Caco-2 (cell line): Measurements from ENCODE around the gene EXOC6. TPM values are rescaled to one million over a fixed set of nuclear protein-coding genes. Genes with fewer than 3 reads are reported as not detected.

Source experiments
- BruUV-seq: library from RNA; stranded (reverse); fragments of 400-500 nt; replicated peaks from 2 replicates; lab custom pipeline; 2021; lab: Mats Ljungman, UMichigan
- CTCF ChIA-PET: fragments of 300-600 bp; sonication (Branson Sonifier 250); formaldehyde crosslinking; loops from one replicate; lab custom pipeline; 2022; ENCODE audit warnings: antibody characterized with exemption; lab: Charles Lee
- POLR2A ChIA-PET: fragments of 300-600 bp; sonication (Branson Sonifier 250); formaldehyde crosslinking; loops from one replicate; lab custom pipeline; 2022; ENCODE audit warnings: antibody characterized with exemption; lab: Charles Lee
- DNase-seq, 2 experiments: peaks; one replicate each; pipeline versions ENCODE4 v3.0.0 to v3.0.0-alpha.2; 2020 to 2022
- H3K27me3 ChIP-seq: replicated peaks from 2 replicates; pipeline ENCODE4 v1.6.0; 2011; ENCODE audit warnings: low read length; ENCODE audit not compliant: control insufficient read depth, insufficient read depth
- H3K36me3 ChIP-seq: 2 replicates; pipeline ENCODE4 v1.5.1; 2011; ENCODE audit warnings: low read length; ENCODE audit not compliant: control insufficient read depth, insufficient read depth
- H3K4me1 ChIP-seq: fragments of 250-450 bp; sonication (Bioruptor Pico); 2 replicates; pipeline ENCODE4 v1.5.1; 2020; ENCODE audit warnings: mild to moderate bottlenecking
- H3K4me3 ChIP-seq: 2 replicates; pipeline ENCODE4 v1.5.1; 2011; ENCODE audit warnings: low read depth, mild to moderate bottlenecking, control low read depth, low read length
- H3K9me3 ChIP-seq: fragments of 250-450 bp; sonication (Bioruptor Pico); 2 replicates; pipeline ENCODE4 v1.5.1; 2020; ENCODE audit warnings: mild to moderate bottlenecking, moderate library complexity
- H3K27ac Mint-ChIP-seq: one replicate; pipeline ENCODE4 v1.8.0; 2022; ENCODE audit warnings: mixed read lengths; ENCODE audit not compliant: unreplicated experiment
- H3K27me3 Mint-ChIP-seq: one replicate; pipeline ENCODE4 v1.8.0; 2022; ENCODE audit warnings: mixed read lengths; ENCODE audit not compliant: insufficient read depth, unreplicated experiment
- H3K36me3 Mint-ChIP-seq: one replicate; pipeline ENCODE4 v1.8.0; 2022; ENCODE audit warnings: mild to moderate bottlenecking, mixed read lengths; ENCODE audit not compliant: insufficient read depth, unreplicated experiment
- H3K4me1 Mint-ChIP-seq: one replicate; pipeline ENCODE4 v1.8.0; 2022; ENCODE audit warnings: low read depth, mixed read lengths; ENCODE audit not compliant: unreplicated experiment
- H3K4me3 Mint-ChIP-seq: one replicate; pipeline ENCODE4 v1.8.0; 2022; ENCODE audit warnings: mild to moderate bottlenecking, moderate library complexity, mixed read lengths; ENCODE audit not compliant: unreplicated experiment
- H3K9me3 Mint-ChIP-seq: one replicate; pipeline ENCODE4 v1.8.0; 2022; ENCODE audit warnings: mixed read lengths; ENCODE audit not compliant: unreplicated experiment
- intact Hi-C: fragments of 100-400 bp; cut with micrococcal nuclease; formaldehyde crosslinking; loops from one replicate; pipeline ENCODE4 v1.10.0; 2022; ENCODE audit not compliant: unreplicated experiment
- total RNA-seq: library from RNA; stranded (reverse); gene quantifications from 2 replicates; pipeline ENCODE4 v1.2.3, GENCODE V29; 2022
- TF ChIP-seq, protein P1 (sequence below), 2 experiments: fragments of 200-600 bp in 1 of 2; IDR thresholded peaks; 1 replicate in 1 of 2; 2 replicates in 1 of 2; pipeline versions ENCODE4 v1.5.1 to v1.8.0; 2011 to 2022; ENCODE audit warnings: antibody characterized with exemption in 1 of 2, control low read depth in 1 of 2, inconsistent platforms in 1 of 2, low read depth in 1 of 2, low read length in 1 of 2, mild to moderate bottlenecking in 1 of 2, moderate library complexity in 1 of 2; ENCODE audit not compliant: insufficient read depth in 1 of 2, severe bottlenecking in 1 of 2, unreplicated experiment in 1 of 2

The EXOC6 gene
- total RNA-seq, 1 experiment from 2014 or later: 12.5 TPM

DNA sequence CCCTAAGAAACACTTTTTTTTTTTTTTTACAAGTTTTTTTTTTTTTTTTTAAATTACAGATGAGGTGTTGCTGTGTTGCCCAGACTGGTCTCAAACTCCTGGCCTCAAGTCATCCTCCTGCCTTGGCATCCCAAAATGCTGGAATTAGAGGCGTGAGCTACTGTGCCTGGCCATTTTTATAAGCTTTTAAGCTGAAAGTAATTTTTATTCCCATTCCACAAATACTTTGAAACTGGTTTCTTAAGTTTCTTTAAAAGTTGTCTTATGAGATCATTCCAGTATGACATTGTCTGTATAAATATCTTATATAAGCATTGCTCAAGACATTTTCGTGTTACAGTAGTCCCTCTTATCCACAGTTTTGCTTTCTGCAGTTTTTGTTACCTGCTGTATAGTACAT lies 150.9 kb downstream of the EXOC6 start:
- CTCF ChIA-PET: no interaction called here
- no peak for DNase-seq
- Mint-ChIP-seq H3K9me3 (no peaks in the 10 kb centered on the region), H3K27me3 (no peaks in the 10 kb centered on the region), H3K4me3 (no peak overlapping the region), H3K36me3 (no peaks in the 10 kb centered on the region), H3K27ac (no peak overlapping the region), H3K4me1 (no peaks in the 10 kb centered on the region)
- POLR2A ChIA-PET: no interaction called here
- Histone ChIP-seq H3K9me3 (no peaks in the 10 kb centered on the region), H3K36me3 (no peaks in the 10 kb centered on the region), H3K4me1 (no peaks in the 10 kb centered on the region), H3K27me3 (no peaks in the 10 kb centered on the region), H3K4me3 (no peak overlapping the region)
- TF ChIP-seq, protein P1, sequence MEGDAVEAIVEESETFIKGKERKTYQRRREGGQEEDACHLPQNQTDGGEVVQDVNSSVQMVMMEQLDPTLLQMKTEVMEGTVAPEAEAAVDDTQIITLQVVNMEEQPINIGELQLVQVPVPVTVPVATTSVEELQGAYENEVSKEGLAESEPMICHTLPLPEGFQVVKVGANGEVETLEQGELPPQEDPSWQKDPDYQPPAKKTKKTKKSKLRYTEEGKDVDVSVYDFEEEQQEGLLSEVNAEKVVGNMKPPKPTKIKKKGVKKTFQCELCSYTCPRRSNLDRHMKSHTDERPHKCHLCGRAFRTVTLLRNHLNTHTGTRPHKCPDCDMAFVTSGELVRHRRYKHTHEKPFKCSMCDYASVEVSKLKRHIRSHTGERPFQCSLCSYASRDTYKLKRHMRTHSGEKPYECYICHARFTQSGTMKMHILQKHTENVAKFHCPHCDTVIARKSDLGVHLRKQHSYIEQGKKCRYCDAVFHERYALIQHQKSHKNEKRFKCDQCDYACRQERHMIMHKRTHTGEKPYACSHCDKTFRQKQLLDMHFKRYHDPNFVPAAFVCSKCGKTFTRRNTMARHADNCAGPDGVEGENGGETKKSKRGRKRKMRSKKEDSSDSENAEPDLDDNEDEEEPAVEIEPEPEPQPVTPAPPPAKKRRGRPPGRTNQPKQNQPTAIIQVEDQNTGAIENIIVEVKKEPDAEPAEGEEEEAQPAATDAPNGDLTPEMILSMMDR (IDR thresholded peaks at IDR 0.05; ENCODE audit: insufficient read depth in 1 of 2, low read depth in 1 of 2, low read length in 1 of 2, severe bottlenecking in 1 of 2, unreplicated experiment in 1 of 2): no peak
- no TSS peak for BruUV-seq
- intact Hi-C loops: no loop called here

DNA sequence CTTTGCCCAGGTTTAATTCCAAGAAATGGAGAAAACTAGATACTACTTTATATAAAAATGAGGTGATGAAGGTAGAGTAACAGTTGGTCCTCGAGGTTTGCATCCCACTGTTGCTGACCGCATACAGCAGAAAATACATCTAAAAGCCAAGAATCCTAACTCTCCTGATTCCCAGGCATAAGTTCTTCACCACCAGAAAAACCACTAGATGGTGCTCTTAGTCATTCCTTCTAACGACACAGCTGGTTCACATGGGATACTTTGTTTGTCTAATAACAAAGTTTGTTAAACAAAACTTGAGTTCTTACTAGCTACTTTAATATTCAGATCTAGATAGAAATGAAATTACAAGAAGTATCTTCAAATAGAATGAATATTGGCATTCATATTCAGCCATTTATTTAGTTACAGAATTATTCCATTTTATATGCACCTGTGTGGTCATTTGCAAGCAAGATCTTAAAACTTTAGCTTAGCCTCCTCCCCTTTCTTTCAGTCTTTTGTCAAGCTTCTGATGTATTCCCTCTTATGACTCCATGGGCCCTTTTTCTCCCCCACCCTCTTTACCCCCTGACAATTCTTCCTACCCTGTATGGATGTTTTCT lies 158.2 kb downstream of the EXOC6 start:
- no peaks in the 10 kb centered on the region for H3K4me1 Mint-ChIP-seq
- H3K36me3 Mint-ChIP-seq: peaks cover 5% of the 10 kb centered on the region
- TF ChIP-seq, protein P1 (IDR thresholded peaks at IDR 0.05; ENCODE audit: insufficient read depth in 1 of 2, low read depth in 1 of 2, low read length in 1 of 2, severe bottlenecking in 1 of 2, unreplicated experiment in 1 of 2): peak; percentile 64 to 72
- no peaks in the 10 kb centered on the region for H3K9me3 Mint-ChIP-seq
- H3K9me3 ChIP-seq: no peaks in the 10 kb centered on the region
- no peaks in the 10 kb centered on the region for H3K27me3 Mint-ChIP-seq
- peak in 1 of 2 experiments; percentile 53 for DNase-seq
- no TSS peak for BruUV-seq
- ChIA-PET POLR2A (no interaction called here), CTCF (interaction anchor here (0.6 to 1.4 kb wide), 8 partner anchors 25 to 454 kb away, joined by 3 to 11 read pairs (median 4); partner anchors contain the start of gene EXOC6)
- no peaks in the 10 kb centered on the region for H3K27me3 ChIP-seq
- intact Hi-C loops: loop anchor here (1.0 to 10.0 kb wide), 5 partner anchors 33 to 346 kb away; no protein-coding TSS in a partner anchor
- no peak overlapping the region for H3K27ac Mint-ChIP-seq
- H3K4me3 ChIP-seq: no peak overlapping the region
- no peak overlapping the region for H3K4me3 Mint-ChIP-seq
- H3K36me3 ChIP-seq: no peaks in the 10 kb centered on the region
- no peaks in the 10 kb centered on the region for H3K4me1 ChIP-seq

DNA sequence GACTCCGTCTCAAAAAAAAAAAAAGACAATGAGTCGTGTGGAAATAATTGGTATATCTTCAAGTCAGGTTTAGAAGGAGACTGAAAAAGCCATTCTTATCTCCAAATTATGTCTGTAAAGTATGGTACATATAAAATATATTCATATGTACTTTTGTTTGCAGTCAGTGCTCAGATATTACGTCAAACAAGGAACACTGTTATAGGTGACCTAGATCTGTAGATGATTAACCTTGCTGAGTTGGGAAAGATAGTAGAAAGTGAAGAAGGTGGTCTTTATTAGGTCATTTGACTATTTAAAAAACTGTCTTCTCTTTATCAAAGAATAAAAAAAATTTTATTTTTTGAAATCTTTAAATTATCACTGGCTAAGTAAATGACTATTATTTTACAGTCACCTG lies 167.4 kb downstream of the EXOC6 start:
- intact Hi-C loops: no loop called here
- Mint-ChIP-seq H3K4me1 (no peaks in the 10 kb centered on the region), H3K9me3 (no peaks in the 10 kb centered on the region), H3K27me3 (no peaks in the 10 kb centered on the region), H3K4me3 (no peak overlapping the region), H3K36me3 (no peaks in the 10 kb centered on the region), H3K27ac (no peak overlapping the region)
- TF ChIP-seq, protein P1 (IDR thresholded peaks at IDR 0.05; ENCODE audit: insufficient read depth in 1 of 2, low read depth in 1 of 2, low read length in 1 of 2, severe bottlenecking in 1 of 2, unreplicated experiment in 1 of 2): no peak
- CTCF ChIA-PET: no interaction called here
- Histone ChIP-seq H3K27me3 (no peaks in the 10 kb centered on the region), H3K4me1 (no peaks in the 10 kb centered on the region), H3K36me3 (no peaks in the 10 kb centered on the region), H3K4me3 (no peak overlapping the region), H3K9me3 (0 out of 2 replicates have a peak, but pooled peaks cover 2% of the 10 kb centered on the region)
- BruUV-seq: no TSS peak
- no peak for DNase-seq
- POLR2A ChIA-PET: no interaction called here
